Naive thymus-derived CD4-positive, alpha-beta T cell (primary cell): ENCODE results near the gene SPTSSB. TPM values are rescaled to one million over a fixed set of nuclear protein-coding genes. Genes with fewer than 3 reads are reported as not detected.

Experiments used
- ATAC-seq: fragments of 150-1000 bp; cut with Tn5 transposase; 2 replicates; pipeline ENCODE4 v1.10.0; 2021; ENCODE audit warnings: mild to moderate bottlenecking, moderate library complexity
- CTCF ChIA-PET: fragments of 350-600 bp; sonication (Branson Sonifier 250); formaldehyde crosslinking; loops from one replicate; lab custom pipeline; 2021; ENCODE audit warnings: antibody characterized with exemption; lab: Charles Lee
- POLR2A ChIA-PET: fragments of 350-600 bp; sonication (Branson Sonifier 250); formaldehyde crosslinking; loops from one replicate; lab custom pipeline; 2021; ENCODE audit warnings: antibody characterized with exemption, inconsistent platforms; lab: Charles Lee
- DNase-seq, 9 donors: peaks; one replicate each; pipeline versions ENCODE4 v3.0.0 to v3.0.0-alpha.2; 2020 to 2022; ENCODE audit warnings: mixed read lengths in 1 of 9
- H3K27ac ChIP-seq: one replicate; pipeline ENCODE4 v1.7.0; 2013; ENCODE audit warnings: mild to moderate bottlenecking, low read depth, low read length, moderate library complexity
- H3K27me3 ChIP-seq, 2 donors: one replicate each; pipeline ENCODE4 v1.7.0; 2013; ENCODE audit warnings: low read length in 2 of 2, mild to moderate bottlenecking in 2 of 2, moderate library complexity in 2 of 2; ENCODE audit not compliant: control insufficient read depth in 2 of 2, insufficient read depth in 2 of 2
- H3K36me3 ChIP-seq, 3 experiments: 1 replicate in 2 of 3; 2 replicates in 1 of 3; pipeline ENCODE4 v1.7.0; 2013; ENCODE audit warnings: low read length in 3 of 3, mild to moderate bottlenecking in 3 of 3, moderate library complexity in 1 of 3; ENCODE audit not compliant: insufficient read depth in 3 of 3, control insufficient read depth in 2 of 3
- H3K4me1 ChIP-seq, 2 donors: one replicate each; pipeline ENCODE4 v1.7.0; 2013; ENCODE audit warnings: low read length in 2 of 2, mild to moderate bottlenecking in 2 of 2, moderate library complexity in 1 of 2; ENCODE audit not compliant: control insufficient read depth in 2 of 2, insufficient read depth in 2 of 2
- H3K4me3 ChIP-seq: 2 replicates; pipeline ENCODE4 v1.7.0; 2013; ENCODE audit warnings: mild to moderate bottlenecking, low read length
- H3K9me3 ChIP-seq, 3 experiments: 1 replicate in 2 of 3; 2 replicates in 1 of 3; pipeline ENCODE4 v1.7.0; 2013; ENCODE audit warnings: low read length in 3 of 3; ENCODE audit not compliant: control insufficient read depth in 2 of 3
- H3K27ac Mint-ChIP-seq, 9 donors: one replicate each; pipeline ENCODE4 v1.8.0; 2020 to 2022; ENCODE audit warnings: mixed read lengths in 9 of 9, mild to moderate bottlenecking in 8 of 9, moderate library complexity in 5 of 9, inconsistent platforms in 2 of 9
- H3K27me3 Mint-ChIP-seq, 5 donors: one replicate each; pipeline ENCODE4 v1.8.0; 2021 to 2022; ENCODE audit warnings: mixed read lengths in 5 of 5, mild to moderate bottlenecking in 1 of 5
- H3K36me3 Mint-ChIP-seq, 5 donors: one replicate each; pipeline ENCODE4 v1.8.0; 2020 to 2022; ENCODE audit warnings: mixed read lengths in 5 of 5, mild to moderate bottlenecking in 3 of 5, inconsistent platforms in 1 of 5
- H3K4me1 Mint-ChIP-seq, 7 donors: one replicate each; pipeline ENCODE4 v1.8.0; 2020 to 2022; ENCODE audit warnings: mixed read lengths in 7 of 7, mild to moderate bottlenecking in 3 of 7, inconsistent platforms in 1 of 7
- H3K4me3 Mint-ChIP-seq, 10 donors: one replicate each; pipeline ENCODE4 v1.8.0; 2020 to 2022; ENCODE audit warnings: mild to moderate bottlenecking in 10 of 10, mixed read lengths in 10 of 10, moderate library complexity in 6 of 10, inconsistent platforms in 2 of 10
- H3K9me3 Mint-ChIP-seq, 11 donors: one replicate each; pipeline ENCODE4 v1.8.0; 2020 to 2022; ENCODE audit warnings: mixed read lengths in 11 of 11, mild to moderate bottlenecking in 4 of 11, inconsistent platforms in 1 of 11, moderate library complexity in 1 of 11
- intact Hi-C, 2 donors: fragments of 100-400 bp; cut with micrococcal nuclease; formaldehyde crosslinking; loops; one replicate each; pipeline ENCODE4 v1.15.1; 2023
- polyA plus RNA-seq, 2 donors: library from polyadenylated mRNA; unstranded; fragments of 300-500 nt; fragmentation: Illumina TruSeq; gene quantifications; one replicate each; pipeline ENCODE4 v1.2.3, GENCODE V29; 2021
- total RNA-seq, 6 experiments: library from RNA in 5 of 6; stranded (reverse) in 5 of 6; gene quantifications; 1 replicate in 5 of 6; 2 replicates in 1 of 6; pipeline ENCODE4 v1.2.3 and lab custom pipeline; 2021 to 2026

SPTSSB gene
- total and polyA plus RNA-seq, 7 experiments from 2014 or later, result 0.34 to 1.6 TPM; not detected in 5

GRCh38 chr3:161355508-161355907 is 15.8 kb downstream of the SPTSSB start:
- Mint-ChIP-seq H3K4me1 (peaks cover 0 to 7% (median 0%) of the 10 kb centered on the region in 7 donors), H3K27me3 (peaks cover 0 to 42% (median 5%) of the 10 kb centered on the region in 5 donors), H3K9me3 (no peaks in the 10 kb centered on the region), H3K36me3 (no peaks in the 10 kb centered on the region), H3K27ac (no peak overlapping the region), H3K4me3 (no peak overlapping the region)
- no peak for ATAC-seq
- Histone ChIP-seq H3K4me1 (no peaks in the 10 kb centered on the region), H3K9me3 (no peaks in the 10 kb centered on the region), H3K4me3 (no peak overlapping the region), H3K36me3 (no peaks in the 10 kb centered on the region), H3K27me3 (no peaks in the 10 kb centered on the region), H3K27ac (no peak overlapping the region)
- no peak for DNase-seq
- ChIA-PET POLR2A (no interaction called here), CTCF (no interaction called here)
- intact Hi-C loops, result no loop called here

- Mint-ChIP-seq H3K27me3 (peaks cover 0 to 47% (median 5%) of the 10 kb centered on the region in 5 donors), H3K27ac (no peak overlapping the region), H3K36me3 (no peaks in the 10 kb centered on the region), H3K4me1 (peaks cover 4 to 16% (median 9%) of the 10 kb centered on the region in 7 donors), H3K4me3 (no peak overlapping the region), H3K9me3 (no peaks in the 10 kb centered on the region)
- H3K27ac ChIP-seq, result no peak overlapping the region
- intact Hi-C loops, result no loop called here
- ATAC-seq (no peak), DNase-seq (no peak)
- ChIA-PET CTCF (no interaction called here), POLR2A (no interaction called here)
- H3K4me1 ChIP-seq, result peaks cover 3 to 9% of the 10 kb centered on the region in 2 donors
- H3K9me3 ChIP-seq, result no peaks in the 10 kb centered on the region
- H3K4me3 ChIP-seq, result no peak overlapping the region
- no peaks in the 10 kb centered on the region for H3K36me3 ChIP-seq
- no peaks in the 10 kb centered on the region for H3K27me3 ChIP-seq
Measured at GRCh38 chr3:161354554-161354953, 16.8 kb downstream of the SPTSSB start.

GRCh38 chr3:161351330-161351729 is 20.0 kb downstream of the SPTSSB start:
- H3K4me3 ChIP-seq, result no peak overlapping the region
- CTCF ChIA-PET, result no interaction called here
- no peak overlapping the region for H3K4me3 Mint-ChIP-seq
- no peaks in the 10 kb centered on the region for H3K36me3 Mint-ChIP-seq
- H3K27me3 Mint-ChIP-seq, result peaks cover 0 to 59% (median 5%) of the 10 kb centered on the region in 5 donors
- peaks cover 7 to 14% of the 10 kb centered on the region in 2 donors for H3K4me1 ChIP-seq
- H3K9me3 Mint-ChIP-seq, result no peaks in the 10 kb centered on the region
- DNase-seq (no peak), ATAC-seq (no peak)
- no peak overlapping the region for H3K27ac ChIP-seq
- intact Hi-C loops, result loop anchor here in 1 of 2 donors (2.0 kb wide), 2 partner anchors 43 to 55 kb away; no protein-coding TSS in a partner anchor
- H3K36me3 ChIP-seq, result no peaks in the 10 kb centered on the region
- POLR2A ChIA-PET, result no interaction called here
- H3K4me1 Mint-ChIP-seq, result peaks cover 7 to 22% (median 17%) of the 10 kb centered on the region in 7 donors
- H3K9me3 ChIP-seq, result no peaks in the 10 kb centered on the region
- no peaks in the 10 kb centered on the region for H3K27me3 ChIP-seq
- H3K27ac Mint-ChIP-seq, result no peak overlapping the region

GRCh38 chr3:161350916-161351315 is 20.4 kb downstream of the SPTSSB start:
- Mint-ChIP-seq H3K36me3 (no peaks in the 10 kb centered on the region), H3K27me3 (peaks cover 0 to 58% (median 5%) of the 10 kb centered on the region in 5 donors), H3K4me1 (peaks cover 7 to 22% (median 17%) of the 10 kb centered on the region in 7 donors), H3K9me3 (no peaks in the 10 kb centered on the region), H3K4me3 (no peak overlapping the region), H3K27ac (no peak overlapping the region)
- intact Hi-C loops, result loop anchor here in 1 of 2 donors (1.0 to 2.0 kb wide), 3 partner anchors 40 to 56 kb away; no protein-coding TSS in a partner anchor
- Histone ChIP-seq H3K27me3 (no peaks in the 10 kb centered on the region), H3K9me3 (no peaks in the 10 kb centered on the region), H3K36me3 (no peaks in the 10 kb centered on the region), H3K27ac (no peak overlapping the region), H3K4me1 (peaks cover 7 to 14% of the 10 kb centered on the region in 2 donors), H3K4me3 (no peak overlapping the region)
- ATAC-seq, result no peak
- CTCF ChIA-PET, result no interaction called here
- POLR2A ChIA-PET, result no interaction called here
- DNase-seq, result no peak

- Histone ChIP-seq H3K36me3 (no peaks in the 10 kb centered on the region), H3K4me1 (peaks cover 7 to 14% of the 10 kb centered on the region in 2 donors), H3K4me3 (no peak overlapping the region), H3K27ac (no peak overlapping the region), H3K27me3 (no peaks in the 10 kb centered on the region), H3K9me3 (no peaks in the 10 kb centered on the region)
- ATAC-seq (peak; percentile 87), DNase-seq (peak in 5 of 9 donors; percentile 10 to 57 (median 23))
- H3K36me3 Mint-ChIP-seq, result no peaks in the 10 kb centered on the region
- POLR2A ChIA-PET, result no interaction called here
- intact Hi-C loops, result loop anchor here in 1 of 2 donors (1.0 to 2.0 kb wide), 4 partner anchors 23 to 57 kb away; no protein-coding TSS in a partner anchor
- CTCF ChIA-PET, result no interaction called here
- H3K4me3 Mint-ChIP-seq, result peak overlapping the region in 5 of 10 donors; percentile 2 to 40 (median 10)
- peaks cover 0 to 55% (median 0%) of the 10 kb centered on the region in 5 donors for H3K27me3 Mint-ChIP-seq
- no peaks in the 10 kb centered on the region for H3K9me3 Mint-ChIP-seq
- peaks cover 6 to 22% (median 17%) of the 10 kb centered on the region in 7 donors for H3K4me1 Mint-ChIP-seq
- H3K27ac Mint-ChIP-seq, result peak overlapping the region in 5 of 9 donors; percentile 2 to 49 (median 16)
Measured at GRCh38 chr3:161349529-161350312, 21.6 kb downstream of the SPTSSB start.

- Histone ChIP-seq H3K9me3 (no peaks in the 10 kb centered on the region), H3K4me1 (peaks cover 7 to 14% of the 10 kb centered on the region in 2 donors), H3K27me3 (no peaks in the 10 kb centered on the region), H3K4me3 (no peak overlapping the region), H3K36me3 (no peaks in the 10 kb centered on the region), H3K27ac (no peak overlapping the region)
- POLR2A ChIA-PET, result no interaction called here
- peaks cover 0 to 59% (median 0%) of the 10 kb centered on the region in 5 donors for H3K27me3 Mint-ChIP-seq
- DNase-seq (no peak), ATAC-seq (no peak)
- CTCF ChIA-PET, result no interaction called here
- intact Hi-C loops, result loop anchor here in 1 of 2 donors (1.0 kb wide), 1 partner anchor 23 kb away; no protein-coding TSS in a partner anchor
- no peaks in the 10 kb centered on the region for H3K36me3 Mint-ChIP-seq
- peaks cover 6 to 22% (median 17%) of the 10 kb centered on the region in 7 donors for H3K4me1 Mint-ChIP-seq
- no peak overlapping the region for H3K27ac Mint-ChIP-seq
- peak overlapping the region in 2 of 10 donors; percentile 5 to 40 for H3K4me3 Mint-ChIP-seq
- no peaks in the 10 kb centered on the region for H3K9me3 Mint-ChIP-seq
Measured at GRCh38 chr3:161348796-161349400, 22.4 kb downstream of the SPTSSB start.
